GM21619 (cell line): ENCODE data around the gene SRBD1.
"Not testable (repeated sequence)": the region's sequence is repeated elsewhere in the genome, so short reads cannot be mapped to it uniquely, and the experiment has no call there.

Experiments
- ATAC-seq: cut with Tn5 transposase; IDR thresholded peaks from one replicate; pipeline ENCODE4 v1.9.1; 2021; ENCODE audit not compliant: unreplicated experiment

The SRBD1 gene

GRCh38 chr2:45435316-45435715, 175.8 kb downstream of the SRBD1 start:
- ATAC-seq = no peak

- no peak for ATAC-seq
These were observed 177.7 kb downstream of the SRBD1 start for GRCh38 chr2:45433363-45433762.

GRCh38 chr2:45432406-45432805, 178.7 kb downstream of the SRBD1 start:
- ATAC-seq = no peak

GRCh38 chr2:45426025-45426424, 185.0 kb downstream of the SRBD1 start:
- not testable (repeated sequence) for ATAC-seq

- ATAC-seq = no peak
These were observed 188.1 kb downstream of the SRBD1 start for GRCh38 chr2:45422921-45423320.

GRCh38 chr2:45418532-45418931, 192.5 kb downstream of the SRBD1 start:
- ATAC-seq = no peak

GRCh38 chr2:45415534-45416123, 195.4 kb downstream of the SRBD1 start:
- no peak for ATAC-seq

GRCh38 chr2:45412754-45413379, 198.2 kb downstream of the SRBD1 start:
- no peak for ATAC-seq

GRCh38 chr2:45409677-45410076, 201.4 kb downstream of the SRBD1 start:
- no peak for ATAC-seq

GRCh38 chr2:45406621-45407020, 204.4 kb downstream of the SRBD1 start:
- no peak for ATAC-seq

- no peak for ATAC-seq
These were observed 206.2 kb downstream of the SRBD1 start for GRCh38 chr2:45404807-45405297.

GRCh38 chr2:45403036-45403435, 208.0 kb downstream of the SRBD1 start:
- ATAC-seq = no peak

GRCh38 chr2:45401431-45401922, 209.6 kb downstream of the SRBD1 start:
- no peak for ATAC-seq

- no peak for ATAC-seq
These were observed 211.9 kb downstream of the SRBD1 start for GRCh38 chr2:45399040-45399784.

- ATAC-seq = no peak
These were observed 213.8 kb downstream of the SRBD1 start for GRCh38 chr2:45397292-45397691.

GRCh38 chr2:45396671-45397070, 214.4 kb downstream of the SRBD1 start:
- no peak for ATAC-seq

GRCh38 chr2:45394842-45395241, 216.2 kb downstream of the SRBD1 start:
- no peak for ATAC-seq

GRCh38 chr2:45394216-45394615, 216.9 kb downstream of the SRBD1 start:
- ATAC-seq = no peak

- ATAC-seq = no peak
These were observed 219.2 kb downstream of the SRBD1 start for GRCh38 chr2:45391866-45392265.

- no peak for ATAC-seq
These were observed 220.2 kb downstream of the SRBD1 start for GRCh38 chr2:45390861-45391260.

GRCh38 chr2:45390441-45390840, 220.6 kb downstream of the SRBD1 start:
- no peak for ATAC-seq

GRCh38 chr2:45388541-45389100, 222.4 kb downstream of the SRBD1 start:
- ATAC-seq = no peak
